Keratinocyte (primary cell): ENCODE data around the gene TOB2. TPM values are rescaled to one million over a fixed set of nuclear protein-coding genes. Genes with fewer than 3 reads are reported as not detected.
"Not testable (repeated sequence)": the region's sequence is repeated elsewhere in the genome, so short reads cannot be mapped to it uniquely, and the experiment has no call there.

Experiments
- DNase-seq: peaks from one replicate; pipeline ENCODE4 v3.0.0-alpha.2; 2011; ENCODE audit warnings: low read depth, missing footprints, low spot score
- FAIRE-seq: peaks from 2 replicates; lab custom pipeline; 2011; peaks lifted over from hg19 to GRCh38; lab: Jason Lieb, UNC
- H2AFZ ChIP-seq: 2 replicates; pipeline ENCODE4 v1.6.0; 2012; ENCODE audit warnings: low read length, control low read depth, inconsistent platforms; ENCODE audit not compliant: control insufficient read depth
- H3K27ac ChIP-seq: 2 replicates; pipeline ENCODE4 v1.5.1; 2011; ENCODE audit warnings: low read length; ENCODE audit not compliant: control insufficient read depth, insufficient read depth
- H3K27me3 ChIP-seq: 3 replicates; pipeline ENCODE4 v1.6.0; 2011; ENCODE audit warnings: low read length; ENCODE audit not compliant: control insufficient read depth, insufficient read depth; ENCODE audit errors: extremely low read depth
- H3K36me3 ChIP-seq, 2 experiments: 2 replicates in 1 of 2; 3 replicates in 1 of 2; pipeline ENCODE4 v1.5.1; 2011; ENCODE audit warnings: low read length in 2 of 2, mild to moderate bottlenecking in 1 of 2; ENCODE audit not compliant: control insufficient read depth in 2 of 2, insufficient read depth in 2 of 2; ENCODE audit errors: extremely low read depth in 1 of 2
- H3K4me1 ChIP-seq: 3 replicates; pipeline ENCODE4 v1.5.1; 2011; ENCODE audit warnings: low read length; ENCODE audit not compliant: control insufficient read depth, insufficient read depth; ENCODE audit errors: extremely low read depth
- H3K4me2 ChIP-seq: 3 replicates; pipeline ENCODE4 v1.6.0; 2011; ENCODE audit warnings: low read depth, low read length; ENCODE audit not compliant: control insufficient read depth, insufficient read depth; ENCODE audit errors: extremely low read depth
- H3K4me3 ChIP-seq, 3 experiments: fragments of 200-600 bp in 1 of 3; sonication (generic) in 1 of 3; 2 replicates in 2 of 3; 3 replicates in 1 of 3; pipeline ENCODE4 v1.5.1; 2011 to 2016; ENCODE audit warnings: low read length in 3 of 3, mild to moderate bottlenecking in 3 of 3, control low read depth in 2 of 3, inconsistent platforms in 1 of 3, low read depth in 1 of 3, mixed read lengths in 1 of 3, mixed run types in 1 of 3, moderate library complexity in 1 of 3; ENCODE audit not compliant: control insufficient read depth in 2 of 3, insufficient read depth in 2 of 3; ENCODE audit errors: extremely low read depth in 1 of 3
- H3K79me2 ChIP-seq: 2 replicates; pipeline ENCODE4 v1.6.0; 2012; ENCODE audit warnings: low read length; ENCODE audit not compliant: control insufficient read depth, insufficient read depth
- H3K9ac ChIP-seq: 3 replicates; pipeline ENCODE4 v1.6.0; 2011; ENCODE audit warnings: low read length; ENCODE audit not compliant: control insufficient read depth, insufficient read depth; ENCODE audit errors: extremely low read depth
- H3K9me1 ChIP-seq: 3 replicates; pipeline ENCODE4 v1.6.0; 2011; ENCODE audit warnings: low read length; ENCODE audit not compliant: control insufficient read depth, insufficient read depth; ENCODE audit errors: extremely low read depth
- H3K9me3 ChIP-seq: 2 replicates; pipeline ENCODE4 v1.5.1; 2012; ENCODE audit warnings: low read depth, low read length; ENCODE audit not compliant: control insufficient read depth
- H4K20me1 ChIP-seq: 3 replicates; pipeline ENCODE4 v1.6.0; 2011; ENCODE audit warnings: low read length; ENCODE audit not compliant: control insufficient read depth, insufficient read depth; ENCODE audit errors: extremely low read depth
- CTCF ChIP-seq, 3 experiments: IDR thresholded peaks in 1 of 3; conservative IDR thresholded peaks in 1 of 3; optimal IDR thresholded peaks in 1 of 3; 2 replicates in 2 of 3; 3 replicates in 1 of 3; pipeline versions ENCODE3 to v1.5.1; 2011; ENCODE audit warnings: low read length in 3 of 3, mild to moderate bottlenecking in 3 of 3, moderate library complexity in 2 of 3, control low read depth in 1 of 3, inconsistent platforms in 1 of 3; ENCODE audit not compliant: insufficient read depth in 2 of 3; ENCODE audit errors: extremely low read depth in 1 of 3
- EZH2 ChIP-seq: IDR thresholded peaks from one replicate; pipeline ENCODE4 v1.6.1; 2012; ENCODE audit warnings: inconsistent platforms, mild to moderate bottlenecking, low read length, moderate library complexity
- dilution Hi-C: fragments of 300-500 bp; cut with MboI; formaldehyde crosslinking; loops from one replicate; pipeline ENCODE4 v1.7.0; 2020; ENCODE audit warnings: low sequenced_read_pairs; ENCODE audit not compliant: extremely low pct_ligation_motif_present
- polyA plus RNA-seq, 5 experiments: library from polyadenylated mRNA; depleted of rRNA in 3 of 5; stranded (reverse) in 3 of 5; stranded (forward) in 1 of 5; unstranded in 1 of 5; fragments of >200 nt; gene quantifications; 1 replicate in 1 of 5; 2 replicates in 3 of 5; 3 replicates in 1 of 5; pipeline versions ENCODE4 v1.2.1 to v1.2.3, GENCODE V29; 2011 to 2012; ENCODE audit warnings: missing spikeins in 2 of 5, low read depth in 1 of 5, low replicate concordance in 1 of 5

TOB2 gene
- polyA plus RNA-seq, 1 donor (not counting 4 experiments of a cell fraction or from before 2014, with no cell fraction given), result 14.5 TPM

DNA sequence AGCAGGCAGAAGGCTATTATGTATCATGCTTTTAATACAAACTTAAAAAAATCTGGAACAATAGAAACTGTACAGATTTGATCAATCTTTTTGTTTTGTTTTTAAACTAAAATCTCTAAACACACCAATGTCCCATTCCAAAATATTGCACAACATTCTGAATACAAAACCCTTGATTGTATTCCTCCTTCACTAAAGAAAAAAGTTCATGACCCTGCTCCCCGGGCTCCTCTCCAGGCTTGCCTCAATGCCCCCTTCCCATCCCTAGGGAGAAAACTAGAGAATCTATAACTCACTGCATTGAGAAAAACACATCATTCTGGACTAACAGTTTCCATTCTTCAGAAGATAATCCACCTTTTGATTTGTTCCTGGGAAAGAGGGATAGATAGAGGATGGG is 13.1 kb downstream of the TOB2 start:
- H2AFZ ChIP-seq, H3K9ac ChIP-seq, H3K9me1 ChIP-seq, H3K9me3 ChIP-seq, H3K27ac ChIP-seq, FAIRE-seq, H4K20me1 ChIP-seq, dilution Hi-C loops, H3K4me1 ChIP-seq, DNase-seq, H3K4me2 ChIP-seq, H3K27me3 ChIP-seq, H3K4me3 ChIP-seq: not testable (repeated sequence)
- Histone ChIP-seq H3K79me2 (peaks cover 38% of the 10 kb centered on the region), H3K36me3 (peaks cover 32 to 33% of the 10 kb centered on the region in 2 experiments)

DNA sequence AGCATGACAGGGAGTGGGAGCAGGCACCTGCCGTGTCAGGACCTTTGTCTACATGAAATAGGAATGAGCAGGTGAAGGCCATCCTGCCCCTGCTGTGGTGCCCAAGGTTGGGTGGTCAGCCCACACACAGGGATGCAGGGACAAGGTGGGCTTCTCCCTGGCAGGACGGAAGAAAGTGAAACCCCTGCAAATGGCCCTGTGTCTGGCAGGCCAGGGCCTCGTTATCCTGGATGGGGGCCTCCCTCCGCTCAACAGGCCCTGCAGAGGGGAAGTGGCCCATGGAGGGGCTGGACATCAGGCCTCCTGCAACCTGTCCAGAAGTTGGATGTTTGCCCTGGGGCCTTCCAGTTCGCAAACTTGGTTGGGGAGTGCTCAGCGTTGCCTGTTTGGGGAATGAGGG is 14.9 kb downstream of the TOB2 start:
- H2AFZ ChIP-seq, result no peak overlapping the region
- no peaks in the 10 kb centered on the region for H3K4me1 ChIP-seq
- H3K36me3 ChIP-seq, result peaks cover 24 to 25% of the 10 kb centered on the region in 2 experiments
- H3K9me3 ChIP-seq, result no peaks in the 10 kb centered on the region
- no peak overlapping the region for H3K27ac ChIP-seq
- TF ChIP-seq EZH2 (no peak), CTCF (optimal IDR thresholded peaks at IDR 0.05 in 1 of 3, IDR thresholded peaks at IDR 0.05 in 1 of 3, conservative IDR thresholded peaks at IDR 0.05 in 1 of 3; ENCODE audit: extremely low read depth in 1 of 3, insufficient read depth in 2 of 3, low read length in 3 of 3) (no peak)
- no peak overlapping the region for H3K4me2 ChIP-seq
- H3K79me2 ChIP-seq, result peaks cover 25% of the 10 kb centered on the region
- H4K20me1 ChIP-seq, result peaks cover 3% of the 10 kb centered on the region
- DNase-seq, result no peak
- no peaks in the 10 kb centered on the region for H3K27me3 ChIP-seq
- no peak overlapping the region for H3K9ac ChIP-seq
- H3K9me1 ChIP-seq, result no peaks in the 10 kb centered on the region
- FAIRE-seq, result no peak
- dilution Hi-C loops, result no loop called here
- no peak overlapping the region for H3K4me3 ChIP-seq

- Histone ChIP-seq H4K20me1 (no peaks in the 10 kb centered on the region), H3K4me3 (no peak overlapping the region), H3K4me1 (no peaks in the 10 kb centered on the region), H3K27me3 (no peaks in the 10 kb centered on the region), H3K36me3 (peaks cover 9% of the 10 kb centered on the region in 2 experiments), H3K4me2 (no peak overlapping the region), H3K9me3 (no peaks in the 10 kb centered on the region), H3K79me2 (peaks cover 9% of the 10 kb centered on the region), H3K9ac (no peak overlapping the region), H3K9me1 (no peaks in the 10 kb centered on the region), H2AFZ (no peak overlapping the region), H3K27ac (no peak overlapping the region)
- no peak for FAIRE-seq
- no peak for DNase-seq
- dilution Hi-C loops, result no loop called here
- TF ChIP-seq CTCF (optimal IDR thresholded peaks at IDR 0.05 in 1 of 3, IDR thresholded peaks at IDR 0.05 in 1 of 3, conservative IDR thresholded peaks at IDR 0.05 in 1 of 3; ENCODE audit: extremely low read depth in 1 of 3, insufficient read depth in 2 of 3, low read length in 3 of 3) (no peak), EZH2 (no peak)
Observed at GRCh38 chr22:41429951-41430332, 16.7 kb downstream of the TOB2 start.
